Brain microvascular endothelial cell (primary cell): Measurements from ENCODE around the gene DIP2A.

Experiments
- DNase-seq: peaks from one replicate; pipeline ENCODE4 v3.0.0-alpha.2; 2020
- H3K27ac ChIP-seq: fragments of 250-450 bp; sonication (Bioruptor Pico); 2 replicates; pipeline ENCODE4 v1.5.1; 2020; ENCODE audit warnings: mild to moderate bottlenecking, moderate library complexity
- H3K27me3 ChIP-seq: fragments of 250-450 bp; sonication (Bioruptor Pico); replicated peaks from 2 replicates; pipeline ENCODE4 v1.5.1; 2020; ENCODE audit warnings: mild to moderate bottlenecking
- H3K36me3 ChIP-seq: fragments of 250-450 bp; sonication (Bioruptor Pico); replicated peaks from 2 replicates; pipeline ENCODE4 v1.5.1; 2020; ENCODE audit warnings: mild to moderate bottlenecking
- H3K4me3 ChIP-seq: 2 replicates; pipeline ENCODE4 v1.5.1; 2011; ENCODE audit warnings: low read depth, mild to moderate bottlenecking, control low read depth, low read length, moderate library complexity
- CTCF ChIP-seq: IDR thresholded peaks from 2 replicates; pipeline ENCODE4 v1.5.1; 2011; ENCODE audit warnings: low read depth, mild to moderate bottlenecking, moderate library complexity, low read length, control low read depth, inconsistent platforms; ENCODE audit errors: missing control alignments
- in situ Hi-C: cut with HindIII; loops from 2 replicates; pipeline ENCODE4 v1.10.0; 2017; ENCODE audit warnings: low sequenced_read_pairs, low pct_ligation_motif_present

Gene DIP2A

GRCh38 chr21:46482225-46482845 lies 23.6 kb downstream of the DIP2A start:
- no peak for TF ChIP-seq CTCF
- in situ Hi-C loops = no loop called here
- Histone ChIP-seq H3K36me3 (no peaks in the 10 kb centered on the region), H3K27me3 (no peaks in the 10 kb centered on the region), H3K27ac (no peak overlapping the region), H3K4me3 (no peak overlapping the region)
- DNase-seq = no peak

- DNase-seq = no peak
- TF ChIP-seq CTCF = no peak
- H3K27me3 ChIP-seq = no peaks in the 10 kb centered on the region
- H3K36me3 ChIP-seq = no peaks in the 10 kb centered on the region
- H3K4me3 ChIP-seq = no peak overlapping the region
- no peak overlapping the region for H3K27ac ChIP-seq
- in situ Hi-C loops = no loop called here
These were observed 24.1 kb downstream of the DIP2A start for GRCh38 chr21:46482846-46483231.

- Histone ChIP-seq H3K27me3 (no peaks in the 10 kb centered on the region), H3K36me3 (no peaks in the 10 kb centered on the region), H3K4me3 (no peak overlapping the region), H3K27ac (no peak overlapping the region)
- in situ Hi-C loops = no loop called here
- no peak for TF ChIP-seq CTCF
- no peak for DNase-seq
These were observed 24.9 kb downstream of the DIP2A start for GRCh38 chr21:46483300-46484295.

GRCh38 chr21:46486481-46487126 lies 27.9 kb downstream of the DIP2A start:
- in situ Hi-C loops = no loop called here
- DNase-seq = no peak
- Histone ChIP-seq H3K4me3 (no peak overlapping the region), H3K27ac (no peak overlapping the region), H3K36me3 (no peaks in the 10 kb centered on the region), H3K27me3 (no peaks in the 10 kb centered on the region)
- no peak for TF ChIP-seq CTCF

- in situ Hi-C loops = no loop called here
- H3K36me3 ChIP-seq = no peaks in the 10 kb centered on the region
- H3K27me3 ChIP-seq = no peaks in the 10 kb centered on the region
- no peak for TF ChIP-seq CTCF
- DNase-seq = no peak
- H3K4me3 ChIP-seq = no peak overlapping the region
- H3K27ac ChIP-seq = no peak overlapping the region
These were observed 30.5 kb downstream of the DIP2A start for GRCh38 chr21:46489162-46489663.
